ENCODE data around the gene PSMB7. TPM values are rescaled to one million over a fixed set of nuclear protein-coding genes. Genes with fewer than 3 reads are reported as not detected.

PSMB7 gene
- total RNA-seq, 1 donor, result 209 TPM

DNA sequence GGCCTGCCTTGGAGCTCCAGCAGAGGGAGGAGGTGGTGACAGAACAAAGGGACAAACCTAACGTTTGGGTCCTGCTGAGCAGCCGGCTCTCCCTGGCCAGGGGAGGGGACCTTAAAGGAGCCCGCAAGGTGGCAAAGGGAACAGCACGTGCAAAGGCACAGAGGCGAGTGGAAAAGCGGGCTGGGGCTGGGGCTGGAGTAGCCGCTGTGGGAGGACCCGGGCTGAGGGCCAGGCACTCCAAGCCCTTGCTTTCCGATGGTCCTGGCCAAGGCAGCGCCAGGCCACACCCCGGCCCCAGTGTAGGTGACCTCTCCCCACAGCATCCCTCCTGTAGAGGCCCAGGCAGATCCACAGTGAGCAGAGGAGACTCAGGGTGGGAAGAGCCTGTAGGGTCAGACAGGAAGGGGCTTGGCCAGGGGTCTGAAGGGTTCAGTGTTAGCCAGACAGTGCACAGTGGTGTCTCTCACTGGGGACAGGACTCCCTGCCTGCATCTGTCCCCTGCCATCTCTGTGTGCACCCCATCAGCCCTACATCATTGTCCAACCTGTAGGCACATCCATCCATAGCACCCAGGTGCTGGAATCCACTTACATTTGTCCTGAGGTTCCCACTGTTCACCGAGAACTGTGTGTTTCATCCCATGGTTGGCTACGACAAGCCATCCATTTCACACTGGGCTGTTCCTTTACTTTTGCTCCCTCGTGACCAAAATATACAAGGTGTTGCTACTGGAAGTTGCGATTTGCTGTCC is 80.5 kb downstream of the PSMB7 start:
- DNase-seq (ENCODE audit: low read depth), result no peak
- TF ChIP-seq, protein P1, sequence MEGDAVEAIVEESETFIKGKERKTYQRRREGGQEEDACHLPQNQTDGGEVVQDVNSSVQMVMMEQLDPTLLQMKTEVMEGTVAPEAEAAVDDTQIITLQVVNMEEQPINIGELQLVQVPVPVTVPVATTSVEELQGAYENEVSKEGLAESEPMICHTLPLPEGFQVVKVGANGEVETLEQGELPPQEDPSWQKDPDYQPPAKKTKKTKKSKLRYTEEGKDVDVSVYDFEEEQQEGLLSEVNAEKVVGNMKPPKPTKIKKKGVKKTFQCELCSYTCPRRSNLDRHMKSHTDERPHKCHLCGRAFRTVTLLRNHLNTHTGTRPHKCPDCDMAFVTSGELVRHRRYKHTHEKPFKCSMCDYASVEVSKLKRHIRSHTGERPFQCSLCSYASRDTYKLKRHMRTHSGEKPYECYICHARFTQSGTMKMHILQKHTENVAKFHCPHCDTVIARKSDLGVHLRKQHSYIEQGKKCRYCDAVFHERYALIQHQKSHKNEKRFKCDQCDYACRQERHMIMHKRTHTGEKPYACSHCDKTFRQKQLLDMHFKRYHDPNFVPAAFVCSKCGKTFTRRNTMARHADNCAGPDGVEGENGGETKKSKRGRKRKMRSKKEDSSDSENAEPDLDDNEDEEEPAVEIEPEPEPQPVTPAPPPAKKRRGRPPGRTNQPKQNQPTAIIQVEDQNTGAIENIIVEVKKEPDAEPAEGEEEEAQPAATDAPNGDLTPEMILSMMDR (IDR thresholded peaks at IDR 0.05; ENCODE audit: insufficient read depth, low read length), result no peak
- no peak overlapping the region for H3K4me3 ChIP-seq (ENCODE audit: low read depth, low read length)

GRCh38 chr9:124333203-124333579 is 82.1 kb downstream of the PSMB7 start:
- no peak overlapping the region for H3K4me3 ChIP-seq (ENCODE audit: low read depth, low read length)
- TF ChIP-seq, protein P1 (IDR thresholded peaks at IDR 0.05; ENCODE audit: insufficient read depth, low read length), result no peak
- no peak for DNase-seq (ENCODE audit: low read depth)

- H3K4me3 ChIP-seq (ENCODE audit: low read depth, low read length), result no peak overlapping the region
- DNase-seq (ENCODE audit: low read depth), result no peak
- TF ChIP-seq, protein P1 (IDR thresholded peaks at IDR 0.05; ENCODE audit: insufficient read depth, low read length), result no peak
These were observed 82.7 kb downstream of the PSMB7 start for GRCh38 chr9:124332361-124333202.

DNA sequence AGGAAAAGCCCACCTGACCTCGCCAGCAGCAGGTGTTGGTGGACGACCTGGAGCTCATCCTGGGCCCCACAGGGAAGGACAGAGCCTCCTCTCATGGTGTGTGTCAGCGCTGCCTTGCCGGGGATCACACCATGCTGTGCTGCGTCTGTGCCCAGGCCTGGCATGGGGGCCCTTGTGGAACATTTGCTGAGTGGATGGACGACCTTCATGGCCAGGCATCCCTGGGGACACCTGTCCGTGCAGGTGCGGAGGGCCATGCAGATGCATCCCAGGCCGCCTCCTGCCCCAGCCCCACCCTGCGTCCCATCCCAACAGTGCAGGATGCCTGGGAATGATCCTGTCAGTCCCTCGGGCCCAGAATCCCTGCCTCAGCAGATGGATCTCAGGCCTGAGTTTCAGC is 83.7 kb downstream of the PSMB7 start:
- H3K4me3 ChIP-seq (ENCODE audit: low read depth, low read length), result no peak overlapping the region
- DNase-seq (ENCODE audit: low read depth), result no peak
- TF ChIP-seq, protein P1 (IDR thresholded peaks at IDR 0.05; ENCODE audit: insufficient read depth, low read length), result no peak

- DNase-seq (ENCODE audit: low read depth), result no peak
- TF ChIP-seq, protein P1 (IDR thresholded peaks at IDR 0.05; ENCODE audit: insufficient read depth, low read length), result no peak
- no peak overlapping the region for H3K4me3 ChIP-seq (ENCODE audit: low read depth, low read length)
These were observed 85.1 kb downstream of the PSMB7 start for GRCh38 chr9:124330011-124330697.

DNA sequence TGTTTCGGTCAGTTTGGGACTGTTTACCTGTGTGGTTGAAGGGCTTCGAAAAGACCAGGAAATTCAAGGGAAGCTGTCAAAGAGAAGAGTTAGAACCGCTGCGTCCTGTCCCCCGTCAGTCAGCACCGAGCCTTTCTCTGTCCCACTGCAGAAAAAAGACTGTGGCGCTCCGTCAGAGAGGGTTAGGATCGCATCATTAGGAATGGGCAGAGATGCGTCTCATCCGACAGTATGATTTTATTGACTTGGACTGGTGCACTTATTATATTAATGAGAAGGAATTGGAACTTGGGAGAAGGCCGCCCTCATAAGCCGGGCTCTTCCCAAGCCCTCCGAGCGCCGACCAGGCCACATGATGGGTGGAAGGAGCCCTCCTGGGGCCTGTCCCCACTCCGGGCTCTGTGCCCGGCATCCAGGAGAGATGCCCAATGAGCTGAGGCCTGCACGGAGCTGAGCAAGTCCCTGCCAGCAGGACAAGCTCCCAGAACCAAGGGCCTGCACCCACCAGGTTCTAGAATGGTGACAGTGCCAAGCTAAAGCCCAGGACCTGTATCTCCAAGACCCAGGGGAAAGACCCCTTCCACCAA is 85.9 kb downstream of the PSMB7 start:
- no peak for DNase-seq (ENCODE audit: low read depth)
- H3K4me3 ChIP-seq (ENCODE audit: low read depth, low read length), result no peak overlapping the region
- TF ChIP-seq, protein P1 (IDR thresholded peaks at IDR 0.05; ENCODE audit: insufficient read depth, low read length), result no peak
